Spleen (tissue), 11 donors: ENCODE measurements around the gene MYH15. TPM values are rescaled to one million over a fixed set of nuclear protein-coding genes. Genes with fewer than 3 reads are reported as not detected.

Experiments
- DNase-seq: peaks from one replicate; pipeline ENCODE4 v3.0.0-alpha.2; 2020
- H3K27ac ChIP-seq, 8 donors: fragments of 200-600 bp; sonication (generic) in 7 of 8; 1 replicate in 4 of 8; 2 replicates in 4 of 8; pipeline versions ENCODE4 v1.5.0 to v1.8.0; 2016 to 2021; ENCODE audit warnings: inconsistent platforms in 4 of 8, mild to moderate bottlenecking in 4 of 8, moderate library complexity in 1 of 8
- H3K27me3 ChIP-seq, 7 donors: fragments of 200-600 bp; sonication (generic) in 6 of 7; replicated peaks in 1 of 7; 1 replicate in 4 of 7; 2 replicates in 3 of 7; pipeline versions ENCODE4 v1.5.0 to v1.8.0; 2016 to 2021; ENCODE audit warnings: inconsistent platforms in 3 of 7, mild to moderate bottlenecking in 1 of 7
- H3K36me3 ChIP-seq, 6 donors: fragments of 200-600 bp; sonication (generic) in 5 of 6; 1 replicate in 4 of 6; 2 replicates in 2 of 6; pipeline versions ENCODE4 v1.5.0 to v1.8.0; 2016 to 2021; ENCODE audit warnings: inconsistent platforms in 2 of 6
- H3K4me1 ChIP-seq, 6 donors: fragments of 200-600 bp; sonication (generic) in 5 of 6; 1 replicate in 3 of 6; 2 replicates in 3 of 6; pipeline versions ENCODE4 v1.5.0 to v1.8.0; 2016 to 2021; ENCODE audit warnings: inconsistent platforms in 3 of 6
- H3K4me3 ChIP-seq, 8 donors: fragments of 200-600 bp; sonication (generic) in 7 of 8; 1 replicate in 4 of 8; 2 replicates in 4 of 8; pipeline versions ENCODE4 v1.5.0 to v1.8.0; 2016 to 2021; ENCODE audit warnings: inconsistent platforms in 4 of 8, mild to moderate bottlenecking in 4 of 8, moderate library complexity in 2 of 8
- H3K9me3 ChIP-seq, 8 donors: fragments of 200-600 bp; sonication (generic) in 7 of 8; 1 replicate in 4 of 8; 2 replicates in 4 of 8; pipeline versions ENCODE4 v1.5.0 to v1.8.0; 2016 to 2021; ENCODE audit warnings: inconsistent platforms in 4 of 8
- POLR2A ChIP-seq, 3 donors: fragments of 450-650 bp; IDR thresholded peaks; one replicate each; pipeline ENCODE4 v1.5.1; 2017; ENCODE audit warnings: antibody characterized with exemption in 3 of 3, mild to moderate bottlenecking in 1 of 3
- POLR2AphosphoS5 ChIP-seq, 3 donors: sonication (generic); formaldehyde crosslinking; IDR thresholded peaks; one replicate each; pipeline ENCODE4 v1.5.1; 2017; ENCODE audit warnings: antibody characterized with exemption in 3 of 3
- WGBS, 5 donors: extraction: QIAGEN DNeasy Blood & Tissue Kit in 3 of 5; methylation state at CpG; one replicate each; pipeline versions ENCODE4 v1.1.5 to v1.1.7; 2013 to 2018; 5-methylcytosine and 5-hydroxymethylcytosine counted together
- intact Hi-C: fragments of 100-400 bp; cut with DNase I; formaldehyde crosslinking; loops from one replicate; pipeline ENCODE4 v1.15.0; 2023; ENCODE audit warnings: low total_unique reads
- polyA plus RNA-seq, 3 donors: library from polyadenylated mRNA; stranded (reverse); fragments of 200-250 nt; gene quantifications; one replicate each; pipeline ENCODE4 v1.2.1, GENCODE V29; 2013
- total RNA-seq, 7 donors: library from RNA; depleted of rRNA in 3 of 7; stranded (reverse); fragments of >200 nt in 3 of 7; fragmentation: NEBNext Ultra II Directional in 4 of 7; extraction: Animal tissue kit (Norgen Biotek cat#: 25700) in 4 of 7; gene quantifications; one replicate each; pipeline versions ENCODE4 v1.1.0 to v1.2.1, GENCODE V29; 2016 to 2021
- TF ChIP-seq, protein P1 (sequence below), 11 experiments: fragments of 200-600 bp in 7 of 11; fragments of 450-650 bp in 4 of 11; sonication (generic) in 4 of 11; IDR thresholded peaks in 8 of 11; conservative IDR thresholded peaks in 3 of 11; 1 replicate in 7 of 11; 2 replicates in 4 of 11; pipeline versions ENCODE4 v1.4.0 to v1.8.0; 2016 to 2021; ENCODE audit warnings: antibody characterized with exemption in 11 of 11, inconsistent platforms in 4 of 11, mild to moderate bottlenecking in 1 of 11
- donor health status: healthy with polysubstance abuse.
- donor health status: DM: no; HTN: no; CAD: no; lungs with moderate emphysema.
- donor health status: DM: no; HTN: no; CAD: no.
- donor health status: Bipolar disorder and iron deficiency.
- donor health status: healthy.
- donor health status: DM: no; HTN: no; CAD: no.
- donor health status: DM: yes; HTN: yes; CAD: no.

The MYH15 gene
- total and polyA plus RNA-seq, 10 donors, result 0.02 to 3.0 (median 0.18) TPM

DNA sequence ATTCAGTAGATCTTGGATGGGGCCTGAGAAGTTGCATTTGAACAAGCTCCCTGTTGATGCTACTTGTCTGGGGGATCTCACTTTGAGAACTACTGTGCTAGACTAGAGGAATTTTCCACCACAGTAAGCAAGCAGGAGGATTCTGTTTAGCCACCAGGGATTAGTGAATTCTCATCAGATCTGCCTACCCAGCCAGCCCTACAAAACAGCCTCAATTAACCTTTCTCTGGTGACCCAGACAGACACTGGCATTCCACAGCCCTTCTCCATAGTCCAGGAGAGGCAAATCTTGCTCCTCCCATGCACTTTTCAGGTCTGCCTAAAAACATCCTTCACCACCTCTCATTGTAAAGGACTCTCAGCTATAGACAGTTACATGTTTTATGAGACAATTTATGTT lies 16.7 kb upstream of the MYH15 start:
- TF ChIP-seq, protein P1, sequence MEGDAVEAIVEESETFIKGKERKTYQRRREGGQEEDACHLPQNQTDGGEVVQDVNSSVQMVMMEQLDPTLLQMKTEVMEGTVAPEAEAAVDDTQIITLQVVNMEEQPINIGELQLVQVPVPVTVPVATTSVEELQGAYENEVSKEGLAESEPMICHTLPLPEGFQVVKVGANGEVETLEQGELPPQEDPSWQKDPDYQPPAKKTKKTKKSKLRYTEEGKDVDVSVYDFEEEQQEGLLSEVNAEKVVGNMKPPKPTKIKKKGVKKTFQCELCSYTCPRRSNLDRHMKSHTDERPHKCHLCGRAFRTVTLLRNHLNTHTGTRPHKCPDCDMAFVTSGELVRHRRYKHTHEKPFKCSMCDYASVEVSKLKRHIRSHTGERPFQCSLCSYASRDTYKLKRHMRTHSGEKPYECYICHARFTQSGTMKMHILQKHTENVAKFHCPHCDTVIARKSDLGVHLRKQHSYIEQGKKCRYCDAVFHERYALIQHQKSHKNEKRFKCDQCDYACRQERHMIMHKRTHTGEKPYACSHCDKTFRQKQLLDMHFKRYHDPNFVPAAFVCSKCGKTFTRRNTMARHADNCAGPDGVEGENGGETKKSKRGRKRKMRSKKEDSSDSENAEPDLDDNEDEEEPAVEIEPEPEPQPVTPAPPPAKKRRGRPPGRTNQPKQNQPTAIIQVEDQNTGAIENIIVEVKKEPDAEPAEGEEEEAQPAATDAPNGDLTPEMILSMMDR (IDR thresholded peaks at IDR 0.05 in 8 of 11, conservative IDR thresholded peaks at IDR 0.05 in 3 of 11), result no peak
- no peak for TF ChIP-seq POLR2A (IDR thresholded peaks at IDR 0.05)
- TF ChIP-seq POLR2AphosphoS5 (IDR thresholded peaks at IDR 0.05), result no peak
- intact Hi-C loops, result no loop called here

DNA sequence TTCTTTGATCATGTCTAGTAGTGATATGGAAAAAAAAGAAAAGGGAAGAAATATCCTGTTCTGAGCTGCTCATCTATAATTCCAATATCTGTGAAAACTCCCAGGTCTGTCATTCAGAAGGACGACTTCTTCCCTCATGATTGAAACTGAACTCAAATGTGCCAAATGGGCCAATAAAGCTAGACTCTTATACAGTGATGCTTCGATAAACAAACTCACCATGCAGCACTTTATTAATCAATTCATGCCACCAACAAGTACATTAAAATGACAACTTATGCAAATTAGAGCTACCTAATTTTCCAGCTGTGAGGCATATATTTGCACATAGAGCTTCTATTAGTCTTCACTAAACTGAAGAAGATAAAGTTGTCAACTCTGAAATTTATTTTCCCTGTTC lies 15.6 kb upstream of the MYH15 start:
- Histone ChIP-seq H3K27me3 (no peaks in the 10 kb centered on the region), H3K9me3 (no peaks in the 10 kb centered on the region), H3K4me1 (peaks cover 0 to 15% (median 5%) of the 10 kb centered on the region in 6 donors), H3K36me3 (no peaks in the 10 kb centered on the region), H3K4me3 (no peak overlapping the region), H3K27ac (no peak overlapping the region)
- TF ChIP-seq POLR2A (IDR thresholded peaks at IDR 0.05) (no peak), POLR2AphosphoS5 (IDR thresholded peaks at IDR 0.05) (no peak)
- TF ChIP-seq, protein P1 (IDR thresholded peaks at IDR 0.05 in 8 of 11, conservative IDR thresholded peaks at IDR 0.05 in 3 of 11), result no peak
- WGBS, 5 donors, result 91 to 96% (median 95%) methylated on average over 2 of the region's 2 CpGs
- intact Hi-C loops, result no loop called here
- no peak for DNase-seq

More for the DNA sequence above, 16.7 kb upstream of the MYH15 start:
- peaks cover 0 to 15% (median 5%) of the 10 kb centered on the region in 6 donors for H3K4me1 ChIP-seq
- H3K27me3 ChIP-seq, result no peaks in the 10 kb centered on the region
- H3K36me3 ChIP-seq, result no peaks in the 10 kb centered on the region
- H3K9me3 ChIP-seq, result no peaks in the 10 kb centered on the region
- DNase-seq, result no peak
- no peak overlapping the region for H3K27ac ChIP-seq
- no peak overlapping the region for H3K4me3 ChIP-seq

DNA sequence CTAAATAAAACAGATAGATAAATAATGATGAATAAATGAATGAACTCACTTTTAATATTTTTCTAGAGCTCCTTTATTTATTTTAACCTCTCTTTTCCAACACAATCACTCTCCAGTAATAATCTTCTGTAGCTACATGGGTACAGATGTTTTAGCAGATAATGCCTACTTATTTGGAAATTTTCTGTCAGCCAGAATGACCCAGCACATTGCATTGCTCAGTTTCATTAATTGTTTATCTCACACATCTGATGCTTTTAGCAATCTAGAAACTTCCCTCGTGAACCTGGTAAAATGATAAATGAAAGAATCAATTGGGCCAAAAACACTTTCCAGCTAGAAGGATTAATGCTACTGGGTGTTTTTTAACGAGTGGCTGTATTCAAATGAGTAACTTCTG lies 14.9 kb upstream of the MYH15 start:
- Histone ChIP-seq H3K4me3 (no peak overlapping the region), H3K4me1 (peaks cover 0 to 15% (median 5%) of the 10 kb centered on the region in 6 donors), H3K36me3 (no peaks in the 10 kb centered on the region), H3K9me3 (no peaks in the 10 kb centered on the region), H3K27me3 (no peaks in the 10 kb centered on the region), H3K27ac (no peak overlapping the region)
- no peak for DNase-seq
- 52 to 73% (median 57%) methylated on average over 2 of the region's 2 CpGs for WGBS, 5 donors
- no peak for TF ChIP-seq POLR2A (IDR thresholded peaks at IDR 0.05)
- TF ChIP-seq, protein P1 (IDR thresholded peaks at IDR 0.05 in 8 of 11, conservative IDR thresholded peaks at IDR 0.05 in 3 of 11), result no peak
- TF ChIP-seq POLR2AphosphoS5 (IDR thresholded peaks at IDR 0.05), result no peak
- intact Hi-C loops, result no loop called here

DNA sequence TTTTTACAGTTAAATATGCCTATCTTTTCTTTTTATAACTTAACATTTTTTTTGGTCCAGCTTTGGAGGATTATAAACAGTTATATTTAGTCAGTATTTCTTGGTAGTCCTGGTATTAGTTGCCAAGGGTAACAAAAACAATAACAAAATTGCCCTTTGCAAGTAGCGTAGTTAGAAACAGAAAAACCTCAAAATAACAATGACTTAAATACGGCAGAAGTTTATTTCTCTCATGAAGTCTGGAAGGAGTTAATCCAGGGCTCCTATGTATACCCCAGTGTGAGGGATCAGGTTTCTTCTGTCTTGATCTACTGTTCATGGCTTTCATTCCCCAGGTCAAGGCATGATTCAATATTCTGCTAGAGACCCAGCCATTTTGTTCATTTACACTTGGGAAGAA lies 14.1 kb upstream of the MYH15 start:
- Histone ChIP-seq H3K4me1 (peaks cover 0 to 14% (median 5%) of the 10 kb centered on the region in 6 donors), H3K36me3 (no peaks in the 10 kb centered on the region), H3K27ac (no peak overlapping the region), H3K4me3 (no peak overlapping the region), H3K9me3 (no peaks in the 10 kb centered on the region), H3K27me3 (no peaks in the 10 kb centered on the region)
- 51 to 74% (median 66%) methylated on average over 2 of the region's 2 CpGs for WGBS, 5 donors
- TF ChIP-seq, protein P1 (IDR thresholded peaks at IDR 0.05 in 8 of 11, conservative IDR thresholded peaks at IDR 0.05 in 3 of 11), result no peak
- TF ChIP-seq POLR2AphosphoS5 (IDR thresholded peaks at IDR 0.05) (no peak), POLR2A (IDR thresholded peaks at IDR 0.05) (no peak)
- intact Hi-C loops, result no loop called here
- DNase-seq, result no peak
